Measurements from ENCODE around the gene FOXRED2. TPM values are rescaled to one million over a fixed set of nuclear protein-coding genes. Genes with fewer than 3 reads are reported as not detected.

The FOXRED2 gene
- total RNA-seq, 2 experiments from 2014 or later = 22.6 to 48.3 TPM

- H3K9me3 ChIP-seq (ENCODE audit: low read length) = no peaks in the 10 kb centered on the region
- ChIA-PET POLR2A (no interaction called here), CTCF (ENCODE audit: unreplicated experiment) (no interaction called here)
- no peak for TF ChIP-seq EZH2phosphoT487 (IDR thresholded peaks at IDR 0.05; ENCODE audit: borderline replicate concordance, low read depth, low read length)
- TF ChIP-seq CTCF (conservative IDR thresholded peaks at IDR 0.05; ENCODE audit: low read length) = no peak
- H4K20me1 ChIP-seq (ENCODE audit: insufficient read depth, low read length) = no peaks in the 10 kb centered on the region
- peaks cover 12% of the 10 kb centered on the region for H3K4me1 ChIP-seq (ENCODE audit: insufficient read depth, low read length, poor library complexity, severe bottlenecking)
- no peak overlapping the region for H3K4me2 ChIP-seq (ENCODE audit: low read length)
- H3K36me3 ChIP-seq (ENCODE audit: insufficient read depth, low read length) = peaks cover 62% of the 10 kb centered on the region
- H3K4me3 ChIP-seq (ENCODE audit: low read depth, low read length, poor library complexity, severe bottlenecking) = no peak overlapping the region
- peaks cover 10% of the 10 kb centered on the region; the same call in 1 of the 2 replicates for H3K79me2 ChIP-seq (ENCODE audit: insufficient read depth, low read depth, low read length)
- no peak overlapping the region for H3K27ac ChIP-seq (ENCODE audit: low read depth, low read length, poor library complexity, severe bottlenecking)
- H2AFZ ChIP-seq (ENCODE audit: low read length) = no peak overlapping the region
- no peak for DNase-seq (ENCODE audit: low spot score)
- BruUV-seq (replicated peaks) = no TSS peak
- no peaks in the 10 kb centered on the region for H3K9me2 ChIP-seq (ENCODE audit: insufficient read depth, low read length)
- intact Hi-C loops (cut with micrococcal nuclease; ENCODE audit: unreplicated experiment) = no loop called here
These were observed 27.9 kb downstream of the FOXRED2 start for GRCh38 chr22:36478966-36479365.

- ChIA-PET POLR2A (no interaction called here), CTCF (ENCODE audit: unreplicated experiment) (no interaction called here)
- Histone ChIP-seq H3K9me2 (ENCODE audit: insufficient read depth, low read length) (no peaks in the 10 kb centered on the region), H3K9me3 (ENCODE audit: low read length) (no peaks in the 10 kb centered on the region), H3K36me3 (ENCODE audit: insufficient read depth, low read length) (peaks cover 90% of the 10 kb centered on the region), H3K4me3 (ENCODE audit: low read depth, low read length, poor library complexity, severe bottlenecking) (no peak overlapping the region), H3K4me2 (ENCODE audit: low read length) (no peak overlapping the region), H4K20me1 (ENCODE audit: insufficient read depth, low read length) (no peaks in the 10 kb centered on the region), H3K4me1 (ENCODE audit: insufficient read depth, low read length, poor library complexity, severe bottlenecking) (peaks cover 3% of the 10 kb centered on the region), H3K79me2 (ENCODE audit: insufficient read depth, low read depth, low read length) (peaks cover 3% of the 10 kb centered on the region; the same call in 1 of the 2 replicates), H2AFZ (ENCODE audit: low read length) (no peak overlapping the region), H3K27ac (ENCODE audit: low read depth, low read length, poor library complexity, severe bottlenecking) (no peak overlapping the region)
- intact Hi-C loops (cut with micrococcal nuclease; ENCODE audit: unreplicated experiment) = no loop called here
- BruUV-seq (replicated peaks) = no TSS peak
- DNase-seq (ENCODE audit: low spot score) = no peak
- no peak for TF ChIP-seq CTCF (conservative IDR thresholded peaks at IDR 0.05; ENCODE audit: low read length)
- TF ChIP-seq EZH2phosphoT487 (IDR thresholded peaks at IDR 0.05; ENCODE audit: borderline replicate concordance, low read depth, low read length) = no peak
These were observed 31.5 kb downstream of the FOXRED2 start for GRCh38 chr22:36475341-36475740.

- no TSS peak for BruUV-seq (replicated peaks)
- no peak overlapping the region for H2AFZ ChIP-seq (ENCODE audit: low read length)
- TF ChIP-seq CTCF (conservative IDR thresholded peaks at IDR 0.05; ENCODE audit: low read length) (no peak), EZH2phosphoT487 (IDR thresholded peaks at IDR 0.05; ENCODE audit: borderline replicate concordance, low read depth, low read length) (no peak)
- CTCF ChIA-PET (ENCODE audit: unreplicated experiment) = no interaction called here
- peaks cover 81% of the 10 kb centered on the region for H3K36me3 ChIP-seq (ENCODE audit: insufficient read depth, low read length)
- H3K9me3 ChIP-seq (ENCODE audit: low read length) = no peaks in the 10 kb centered on the region
- H3K79me2 ChIP-seq (ENCODE audit: insufficient read depth, low read depth, low read length) = no peaks in the 10 kb centered on the region
- H3K9me2 ChIP-seq (ENCODE audit: insufficient read depth, low read length) = no peaks in the 10 kb centered on the region
- H3K27ac ChIP-seq (ENCODE audit: low read depth, low read length, poor library complexity, severe bottlenecking) = no peak overlapping the region
- POLR2A ChIA-PET = no interaction called here
- DNase-seq (ENCODE audit: low spot score) = no peak
- H3K4me2 ChIP-seq (ENCODE audit: low read length) = no peak overlapping the region
- peaks cover 3% of the 10 kb centered on the region for H3K4me1 ChIP-seq (ENCODE audit: insufficient read depth, low read length, poor library complexity, severe bottlenecking)
- H4K20me1 ChIP-seq (ENCODE audit: insufficient read depth, low read length) = no peaks in the 10 kb centered on the region
- intact Hi-C loops (cut with micrococcal nuclease; ENCODE audit: unreplicated experiment) = loop anchor here (5.0 kb wide), 1 partner anchor 85 kb away; the partner anchor contains the start of gene MYH9
- no peak overlapping the region for H3K4me3 ChIP-seq (ENCODE audit: low read depth, low read length, poor library complexity, severe bottlenecking)
These were observed 34.2 kb downstream of the FOXRED2 start for GRCh38 chr22:36472689-36473088.

Data from OCI-LY7 (cell line).